ENCODE results near the gene TBC1D22A. TPM values are rescaled to one million over a fixed set of nuclear protein-coding genes. Genes with fewer than 3 reads are reported as not detected.
A peak's percentile ranks its signal among the peaks of the same experiment; 100 is the strongest.

The TBC1D22A gene
- polyA plus RNA-seq, 1 of the 3 experiments (the other 2 are of a cell fraction): 16.5 TPM

DNA sequence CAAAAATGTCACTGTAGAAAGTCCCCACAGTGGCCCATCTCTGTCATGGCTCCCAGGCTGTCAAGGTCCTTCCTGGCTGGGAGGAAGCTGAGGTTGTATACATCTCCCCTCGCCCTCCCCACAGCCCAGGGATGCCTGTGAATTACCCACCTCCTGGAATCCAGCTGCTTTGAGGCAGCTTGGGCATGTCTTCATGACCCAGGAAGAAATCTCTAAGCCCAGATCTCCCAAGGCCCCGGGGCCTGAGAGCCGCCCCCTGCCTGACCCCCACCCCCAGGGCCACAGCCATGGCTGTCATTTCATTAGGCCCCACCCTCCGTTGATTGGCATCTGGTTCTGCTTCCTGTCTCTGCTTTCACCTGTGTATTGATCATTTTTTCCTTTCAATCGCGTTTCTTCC, 207.5 kb downstream of the TBC1D22A start (continued):
- TF ChIP-seq NRF1 (IDR thresholded peaks at IDR 0.05; ENCODE audit: low read depth, low read length): no peak
- no peak for TF ChIP-seq CHD2 (IDR thresholded peaks at IDR 0.05; ENCODE audit: low read length, partially characterized antibody)
- no peak for TF ChIP-seq RFX5 (IDR thresholded peaks at IDR 0.05; ENCODE audit: low read length)
- TF ChIP-seq, protein P1, sequence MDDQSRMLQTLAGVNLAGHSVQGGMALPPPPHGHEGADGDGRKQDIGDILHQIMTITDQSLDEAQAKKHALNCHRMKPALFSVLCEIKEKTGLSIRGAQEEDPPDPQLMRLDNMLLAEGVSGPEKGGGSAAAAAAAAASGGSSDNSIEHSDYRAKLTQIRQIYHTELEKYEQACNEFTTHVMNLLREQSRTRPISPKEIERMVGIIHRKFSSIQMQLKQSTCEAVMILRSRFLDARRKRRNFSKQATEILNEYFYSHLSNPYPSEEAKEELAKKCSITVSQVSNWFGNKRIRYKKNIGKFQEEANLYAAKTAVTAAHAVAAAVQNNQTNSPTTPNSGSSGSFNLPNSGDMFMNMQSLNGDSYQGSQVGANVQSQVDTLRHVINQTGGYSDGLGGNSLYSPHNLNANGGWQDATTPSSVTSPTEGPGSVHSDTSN (IDR thresholded peaks at IDR 0.05): no peak
- TF ChIP-seq, protein P2, sequence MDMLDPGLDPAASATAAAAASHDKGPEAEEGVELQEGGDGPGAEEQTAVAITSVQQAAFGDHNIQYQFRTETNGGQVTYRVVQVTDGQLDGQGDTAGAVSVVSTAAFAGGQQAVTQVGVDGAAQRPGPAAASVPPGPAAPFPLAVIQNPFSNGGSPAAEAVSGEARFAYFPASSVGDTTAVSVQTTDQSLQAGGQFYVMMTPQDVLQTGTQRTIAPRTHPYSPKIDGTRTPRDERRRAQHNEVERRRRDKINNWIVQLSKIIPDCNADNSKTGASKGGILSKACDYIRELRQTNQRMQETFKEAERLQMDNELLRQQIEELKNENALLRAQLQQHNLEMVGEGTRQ (IDR thresholded peaks at IDR 0.05; ENCODE audit: borderline replicate concordance, low read depth, low read length): no peak
- TF ChIP-seq RAD21 (IDR thresholded peaks at IDR 0.05; ENCODE audit: low read length): no peak

DNA sequence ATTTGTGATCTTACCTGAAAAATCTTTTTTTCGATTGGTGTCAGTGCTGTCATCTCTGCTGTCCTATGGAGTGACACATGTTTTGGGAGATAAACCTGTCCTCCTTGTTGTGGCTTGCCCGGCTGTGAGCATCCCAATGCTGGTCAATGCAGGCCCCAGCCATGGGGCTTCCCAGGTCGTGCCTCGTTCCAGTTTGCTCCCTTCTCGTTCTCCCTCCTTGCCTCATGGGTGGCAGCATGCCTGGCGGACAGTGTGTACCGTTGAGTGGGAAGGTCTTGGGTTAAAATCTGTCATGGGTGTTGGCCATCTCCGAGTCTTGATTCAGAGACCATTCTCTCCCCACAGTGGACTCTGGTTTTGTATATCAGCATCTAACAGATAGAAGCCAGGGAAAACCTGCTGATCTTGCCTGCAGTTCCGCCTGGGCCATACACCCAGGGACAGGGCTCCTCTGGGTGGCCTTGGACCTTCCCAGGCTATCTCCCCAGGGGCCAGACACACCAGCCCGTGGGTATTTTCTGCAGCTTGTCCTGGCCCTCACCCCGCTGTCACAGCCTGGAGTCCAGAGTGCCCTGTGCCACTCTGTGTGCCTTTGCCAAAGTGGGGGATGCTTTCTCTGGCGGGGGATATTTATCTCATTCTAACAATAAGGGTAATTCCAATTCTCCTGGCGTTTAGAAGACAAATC, 208.1 kb downstream of the TBC1D22A start:
- Histone ChIP-seq H3K4me3 (ENCODE audit: low read depth in 2 of 2, low read length in 1 of 2) (no peak overlapping the region), H3K27me3 (ENCODE audit: insufficient read depth) (no peaks in the 10 kb centered on the region), H3K4me1 (ENCODE audit: control insufficient read depth in 1 of 2, insufficient read depth in 2 of 2, low read depth in 1 of 2, low read length in 1 of 2) (peaks cover 0 to 33% of the 10 kb centered on the region in 2 experiments; a peak in 2 of 4 replicates), H3F3A (replicated peaks; ENCODE audit: insufficient read depth) (no peaks in the 10 kb centered on the region), H3K9me3 (no peaks in the 10 kb centered on the region), H3K36me3 (replicated peaks in 1 of 2; ENCODE audit: control insufficient read depth in 1 of 2, insufficient read depth in 2 of 2, low read length in 1 of 2) (peaks cover 0 to 3% of the 10 kb centered on the region in 2 experiments), H3K27ac (ENCODE audit: low read depth in 2 of 2, low read length in 1 of 2) (no peak overlapping the region; a peak in 1 of 4 replicates), H3K79me2 (ENCODE audit: insufficient read depth) (no peaks in the 10 kb centered on the region), H3K4me2 (no peak overlapping the region), H3K9ac (no peak overlapping the region), H2AFZ (ENCODE audit: low read depth) (no peak overlapping the region), H3K9me2 (no peaks in the 10 kb centered on the region), H4K20me1 (ENCODE audit: insufficient read depth) (no peaks in the 10 kb centered on the region)
- TF ChIP-seq EP300 (IDR thresholded peaks at IDR 0.05; ENCODE audit: borderline replicate concordance in 1 of 2, low read depth in 1 of 2, low read length in 1 of 2) (0 out of 4 replicates have a peak, but pooled peaks of 1 of the 2 experiments have one; percentile 4), YY1 (IDR thresholded peaks at IDR 0.05; ENCODE audit: low read depth) (no peak), JUND (IDR thresholded peaks at IDR 0.05) (no peak), SIN3A (IDR thresholded peaks at IDR 0.05; ENCODE audit: borderline replicate concordance, low read depth, low read length) (no peak), SMC3 (IDR thresholded peaks at IDR 0.05; ENCODE audit: low read depth, low read length) (no peak), GATA2 (CRISPR knock-in tag; IDR thresholded peaks at IDR 0.05) (no peak), RFX5 (IDR thresholded peaks at IDR 0.05; ENCODE audit: low read length) (no peak)
- CTCF ChIA-PET: interaction anchor here (0.9 to 1.2 kb wide), 2 partner anchors 9 to 16 kb away, joined by 3 to 4 read pairs; no protein-coding TSS in a partner anchor
- POLR2A ChIA-PET: no interaction called here
- DNase-seq: peak; percentile 56
- WGBS (ENCODE audit: low lambda C conversion rate): 93% methylated on average over 12 of the region's 13 CpGs
